Activated CD4-positive, alpha-beta T cell treated with anti-CD3 and anti-CD28 coated beads for 36 hours (primary cell): ENCODE results near the gene SLC29A2. TPM values are rescaled to one million over a fixed set of nuclear protein-coding genes. Genes with fewer than 3 reads are reported as not detected.

Source experiments
- ATAC-seq: fragments of 200-7000 bp; cut with Tn5 transposase; one replicate; pipeline ENCODE4 v1.10.0; 2021; ENCODE audit warnings: mild to moderate bottlenecking, moderate library complexity
- CTCF ChIA-PET: fragments of 350-600 bp; sonication (Branson Sonifier 250); formaldehyde crosslinking; loops from one replicate; lab custom pipeline; 2021; ENCODE audit warnings: antibody characterized with exemption; lab: Charles Lee
- POLR2A ChIA-PET: fragments of 350-600 bp; sonication (Branson Sonifier 250); formaldehyde crosslinking; loops from one replicate; lab custom pipeline; 2021; ENCODE audit warnings: antibody characterized with exemption, inconsistent platforms; lab: Charles Lee
- DNase-seq: peaks from one replicate; pipeline ENCODE4 v3.0.0-alpha.2; 2020
- H3K27ac Mint-ChIP-seq: one replicate; pipeline ENCODE4 v1.8.0; 2021; ENCODE audit warnings: mixed read lengths
- H3K27me3 Mint-ChIP-seq: one replicate; pipeline ENCODE4 v1.8.0; 2021; ENCODE audit warnings: mixed read lengths
- H3K36me3 Mint-ChIP-seq: one replicate; pipeline ENCODE4 v1.8.0; 2021; ENCODE audit warnings: low read depth, mixed read lengths
- H3K4me1 Mint-ChIP-seq: one replicate; pipeline ENCODE4 v1.8.0; 2021; ENCODE audit warnings: mixed read lengths
- H3K4me3 Mint-ChIP-seq: one replicate; pipeline ENCODE4 v1.8.0; 2021; ENCODE audit warnings: mild to moderate bottlenecking, moderate library complexity, mixed read lengths
- H3K9me3 Mint-ChIP-seq: one replicate; pipeline ENCODE4 v1.8.0; 2021; ENCODE audit warnings: low read depth, mixed read lengths
- intact Hi-C, 2 experiments: fragments of 100-400 bp; cut with DNase I in 1 of 2; cut with micrococcal nuclease in 1 of 2; formaldehyde crosslinking; loops; one replicate each; pipeline versions ENCODE4 v1.14.2 to v1.15.1; 2022 to 2024; cut with DNase I, micrococcal nuclease
- total RNA-seq, 2 experiments: library from RNA; stranded (reverse); gene quantifications; one replicate each; pipeline ENCODE4 v1.2.3, GENCODE V29; 2021

Gene SLC29A2
- total RNA-seq, 2 experiments from 2014 or later: 13.6 to 14.4 TPM

DNA sequence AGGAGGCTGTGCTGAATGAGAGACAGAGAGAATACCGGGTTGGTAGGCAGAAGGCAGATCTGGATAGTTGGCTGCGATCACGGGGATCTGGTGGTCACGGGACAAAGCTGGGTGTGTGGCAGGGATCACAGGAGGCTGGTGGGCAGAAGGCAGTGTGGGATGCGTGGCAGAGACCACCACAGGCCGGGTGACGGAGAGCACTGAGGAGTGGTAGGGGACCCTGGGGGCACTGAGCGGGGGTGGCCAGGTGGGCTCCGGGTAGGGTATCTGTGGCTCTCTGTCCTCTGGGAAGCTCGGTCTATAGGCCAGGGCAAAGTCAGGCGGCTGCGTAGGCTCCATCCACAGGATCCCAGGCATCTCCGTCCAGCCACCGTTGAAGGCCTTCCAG, 56.1 kb downstream of the SLC29A2 start:
- peaks cover 2% of the 10 kb centered on the region for H3K9me3 Mint-ChIP-seq
- H3K36me3 Mint-ChIP-seq: no peaks in the 10 kb centered on the region
- peaks cover 62% of the 10 kb centered on the region for H3K4me1 Mint-ChIP-seq
- H3K4me3 Mint-ChIP-seq: no peak overlapping the region
- no peak for ATAC-seq
- ChIA-PET POLR2A (no interaction called here), CTCF (no interaction called here)
- DNase-seq: no peak
- no peaks in the 10 kb centered on the region for H3K27me3 Mint-ChIP-seq
- no peak overlapping the region for H3K27ac Mint-ChIP-seq
- intact Hi-C loops: no loop called here

DNA sequence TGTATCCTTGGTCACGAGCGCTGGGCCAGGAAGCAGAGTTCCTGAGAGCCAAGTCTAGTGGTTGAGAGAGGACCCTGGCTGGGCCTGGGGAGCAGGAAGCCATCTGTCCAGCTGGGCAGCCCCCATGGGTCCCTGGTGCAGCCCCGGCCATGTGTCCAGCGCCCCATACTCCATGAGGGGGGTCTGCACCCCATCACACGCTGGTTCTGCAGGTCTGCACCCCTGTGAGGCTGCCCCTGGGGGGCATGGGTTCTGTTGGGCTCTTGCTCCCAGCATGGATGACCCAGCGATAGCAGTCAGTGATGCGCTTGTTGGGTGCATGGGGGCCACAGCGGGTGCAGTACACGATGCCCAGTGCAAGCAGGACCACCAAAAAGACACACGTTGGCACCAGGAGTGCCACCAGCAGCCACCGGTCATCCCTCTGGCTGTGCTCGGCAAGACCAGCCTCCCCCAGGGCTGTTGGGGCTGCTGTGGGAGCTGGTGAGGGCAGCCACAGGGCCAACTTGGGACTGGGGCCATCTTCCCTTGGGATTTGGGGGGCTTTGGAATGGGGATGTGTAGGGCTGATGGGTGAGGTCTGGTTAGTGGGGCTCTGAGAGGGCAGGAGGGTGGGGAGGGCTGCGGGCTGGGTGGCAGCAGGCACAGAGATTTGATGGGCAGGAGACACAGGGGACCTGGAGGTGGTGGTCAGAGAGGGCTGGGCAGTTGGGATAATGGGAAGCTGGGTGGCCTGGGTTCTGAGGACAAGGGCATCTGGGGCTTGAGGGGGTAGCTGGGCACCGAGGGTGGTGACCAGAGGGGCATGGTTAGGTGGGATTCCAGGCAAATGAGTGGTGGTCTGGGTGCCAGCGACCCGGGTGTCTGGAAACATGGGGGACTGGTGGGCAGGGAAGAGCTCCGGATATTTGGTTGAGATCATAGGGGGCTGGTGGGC, 56.7 kb downstream of the SLC29A2 start:
- DNase-seq (no peak), ATAC-seq (no peak)
- Mint-ChIP-seq H3K36me3 (no peaks in the 10 kb centered on the region), H3K4me1 (peaks cover 60% of the 10 kb centered on the region), H3K27me3 (no peaks in the 10 kb centered on the region), H3K9me3 (no peaks in the 10 kb centered on the region), H3K27ac (no peak overlapping the region), H3K4me3 (no peak overlapping the region)
- CTCF ChIA-PET: no interaction called here
- POLR2A ChIA-PET: no interaction called here
- intact Hi-C loops: no loop called here

DNA sequence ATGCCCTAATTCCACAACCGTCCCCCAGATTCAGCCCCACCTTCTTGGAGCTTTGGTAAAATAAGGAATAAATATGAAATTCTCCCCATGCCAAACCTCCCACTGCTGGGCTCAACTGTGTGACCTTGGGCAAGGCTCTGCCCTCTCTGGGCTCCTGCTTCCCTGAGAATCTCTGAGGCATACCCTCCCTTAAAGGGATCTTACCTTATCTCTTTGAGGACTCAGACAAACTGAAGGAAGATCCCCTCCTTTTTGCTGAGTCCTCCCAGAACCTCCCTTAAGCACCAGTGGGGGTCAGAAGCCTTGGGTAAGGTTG, 57.4 kb downstream of the SLC29A2 start:
- CTCF ChIA-PET: interaction anchor here (0.6 to 6.4 kb wide), 2 partner anchors 14 to 71 kb away, joined by 4 to 34 read pairs; no protein-coding TSS in a partner anchor
- Mint-ChIP-seq H3K9me3 (no peaks in the 10 kb centered on the region), H3K27ac (peak overlapping the region; percentile 42), H3K4me1 (peaks cover 54% of the 10 kb centered on the region), H3K4me3 (no peak overlapping the region), H3K27me3 (no peaks in the 10 kb centered on the region), H3K36me3 (no peaks in the 10 kb centered on the region)
- POLR2A ChIA-PET: no interaction called here
- DNase-seq: no peak
- ATAC-seq: no peak
- intact Hi-C loops: no loop called here

DNA sequence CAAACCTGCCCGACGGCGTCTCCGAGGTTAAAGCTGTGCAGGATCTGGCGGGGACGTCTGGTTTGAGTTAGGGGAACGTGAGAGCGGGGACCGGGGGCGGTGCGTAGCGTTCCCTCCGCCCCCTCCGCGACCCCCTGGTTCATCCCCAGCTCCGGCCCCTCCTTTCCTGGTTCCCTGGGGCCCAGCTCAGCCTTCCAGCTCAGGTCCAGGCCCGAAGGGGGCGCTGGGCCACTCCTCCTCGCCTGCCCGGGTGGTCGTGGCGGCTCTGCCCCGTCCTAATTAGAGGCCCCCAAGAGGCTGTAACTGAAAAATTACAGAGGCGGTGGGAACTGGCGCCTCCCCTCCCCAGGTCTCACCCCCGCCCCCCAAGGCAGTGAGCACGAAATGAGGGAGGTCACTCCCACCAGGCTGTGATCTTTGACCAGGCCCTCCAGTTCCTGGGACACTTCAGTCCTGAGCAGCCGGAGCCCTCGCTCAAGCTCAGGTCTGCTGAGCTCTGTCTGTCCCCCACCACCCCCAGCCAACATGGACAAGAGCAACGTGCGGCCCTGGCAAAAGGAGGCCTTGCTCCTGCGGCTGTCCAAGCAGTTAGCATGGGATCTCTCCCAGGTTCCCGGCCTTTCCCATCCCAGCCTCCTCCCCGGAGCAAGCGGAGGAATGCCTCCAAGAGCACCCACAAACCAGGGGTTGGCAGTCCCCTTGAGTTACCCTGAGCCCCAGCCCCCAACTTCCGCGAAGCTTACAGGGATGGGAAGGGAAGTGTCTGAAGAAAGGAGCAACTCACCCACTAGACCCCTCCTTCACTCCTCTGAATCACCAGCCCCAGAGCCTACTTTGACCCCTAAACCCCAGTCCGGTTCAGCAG, 58.0 kb downstream of the SLC29A2 start:
- H3K27ac Mint-ChIP-seq: peak overlapping the region; percentile 42
- POLR2A ChIA-PET: interaction anchor here (1.4 kb wide), 1 partner anchor 22 kb away, joined by 3 read pairs; the partner anchor contains the start of gene TMEM151A

DNA sequence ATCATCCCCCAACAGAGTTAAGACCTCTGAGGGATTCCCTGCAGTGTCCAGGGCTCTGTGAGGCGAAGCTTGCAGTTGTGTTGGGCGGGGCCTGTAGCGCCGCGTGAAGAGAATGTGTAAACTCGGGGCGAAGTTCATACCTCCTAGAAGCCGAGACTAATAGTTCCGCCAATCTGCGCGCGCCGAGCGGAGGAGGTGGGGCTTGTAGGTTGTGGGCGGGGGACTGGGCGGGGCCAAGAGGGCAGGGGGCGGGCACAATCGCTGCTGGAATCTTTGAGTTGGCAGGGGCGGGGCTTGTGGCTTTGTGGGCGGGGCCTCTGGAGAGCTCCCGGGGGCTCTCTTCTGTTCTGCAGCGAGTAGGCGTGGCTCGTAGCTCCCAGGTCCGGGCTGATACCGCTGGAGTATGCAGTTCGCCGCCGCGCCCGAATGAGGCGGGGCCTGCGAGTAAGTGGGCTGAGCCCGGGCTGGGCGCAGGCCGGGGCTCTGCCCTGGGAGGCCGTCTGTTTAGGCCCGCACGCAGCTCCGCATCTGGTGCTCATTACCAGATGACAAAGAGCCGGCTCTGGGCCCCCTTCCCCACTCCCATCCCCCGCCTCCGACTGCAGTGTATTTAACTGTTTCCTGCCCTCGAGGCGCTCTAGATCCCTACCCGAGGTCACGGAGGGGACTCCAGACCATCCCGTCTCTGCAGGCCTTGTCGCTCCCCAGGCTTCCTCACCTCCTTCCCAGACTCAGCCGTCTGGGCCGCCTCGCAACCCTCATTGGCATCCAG, 58.8 kb downstream of the SLC29A2 start:
- Mint-ChIP-seq H3K27ac (peak overlapping the region; percentile 90), H3K9me3 (no peaks in the 10 kb centered on the region), H3K27me3 (no peaks in the 10 kb centered on the region), H3K36me3 (no peaks in the 10 kb centered on the region), H3K4me3 (peak overlapping the region; percentile 79), H3K4me1 (peaks cover 39% of the 10 kb centered on the region)
- DNase-seq (peak; percentile 97), ATAC-seq (peak; percentile 65)
- intact Hi-C loops: loop anchor here (1.0 kb wide), 19 partner anchors 16 to 531 kb away; partner anchors contain the start of genes DPP3 (in 2 of the 2), YIF1A (in 2 of the 2), ACTN3 (in 1 of the 2) and B4GAT1 (in 1 of the 2)
- ChIA-PET CTCF (interaction anchor here (0.5 to 6.4 kb wide), 19 partner anchors 9 to 586 kb away, joined by 3 to 34 read pairs (median 6); partner anchors contain the start of genes BRMS1, CCDC85B, TMEM151A and YIF1A), POLR2A (interaction anchor here (0.6 to 1.6 kb wide), 5 partner anchors 21 to 325 kb away, joined by 3 to 4 read pairs (median 3); partner anchors contain the start of genes RBM4, TMEM151A and YIF1A)

More for the DNA sequence above, 58.0 kb downstream of the SLC29A2 start:
- Mint-ChIP-seq H3K36me3 (no peaks in the 10 kb centered on the region), H3K9me3 (no peaks in the 10 kb centered on the region), H3K4me1 (peaks cover 48% of the 10 kb centered on the region), H3K27me3 (no peaks in the 10 kb centered on the region), H3K4me3 (peak overlapping the region; percentile 79)
- intact Hi-C loops: no loop called here
- ATAC-seq: no peak
- no peak for DNase-seq
- CTCF ChIA-PET: interaction anchor here (0.6 to 6.4 kb wide), 11 partner anchors 8 to 423 kb away, joined by 3 to 34 read pairs (median 10); partner anchors contain the start of genes BRMS1, CCDC85B, TMEM151A and YIF1A

Other genes with a start within 250 kb of the SLC29A2 start
- gene KLC2, start 114.1 kb downstream of the SLC29A2 start, total RNA-seq: 10 to 100 TPM; 28.2 to 29.4 TPM
- gene RAB1B, start 103.1 kb downstream of the SLC29A2 start, total RNA-seq: 100 to 1,000 TPM; 114 to 147 TPM
- gene CNIH2, start 93.6 kb downstream of the SLC29A2 start, total RNA-seq: 1 to 10 TPM; 1.3 to 1.6 TPM
- 10 to 100 TPM; 47.5 to 49.8 TPM for gene YIF1A, start 82.6 kb downstream of the SLC29A2 start, total RNA-seq
- not detected for gene TMEM151A, start 79.9 kb downstream of the SLC29A2 start, total RNA-seq
- gene CD248, start 54.7 kb downstream of the SLC29A2 start, total RNA-seq: under 1 TPM; 0.23 to 0.26 TPM
- 1 to 10 TPM; 1.5 to 1.6 TPM for gene RIN1, start 35.3 kb downstream of the SLC29A2 start, total RNA-seq
- 10 to 100 TPM; 29.2 to 30.2 TPM for gene BRMS1, start 26.7 kb downstream of the SLC29A2 start, total RNA-seq
- gene B4GAT1, start 24.1 kb downstream of the SLC29A2 start, total RNA-seq: 1 to 10 TPM; 6.0 to 8.5 TPM
- under 1 TPM; 0.07 TPM for gene NPAS4, start 49.3 kb upstream of the SLC29A2 start, total RNA-seq
- gene MRPL11, start 67.1 kb upstream of the SLC29A2 start, total RNA-seq: 100 to 1,000 TPM; 115 to 120 TPM
- 1 to 10 TPM; 5.7 to 7.0 TPM for gene PELI3, start 95.1 kb upstream of the SLC29A2 start, total RNA-seq
- gene DPP3, start 108.7 kb upstream of the SLC29A2 start, total RNA-seq: 10 to 100 TPM; 87.1 to 91.9 TPM
- 10 to 100 TPM in 1 of 2 experiments, 1 to 10 TPM in 1; 9.4 to 10.7 TPM for gene BBS1, start 138.9 kb upstream of the SLC29A2 start, total RNA-seq
- gene ZDHHC24, start 174.3 kb upstream of the SLC29A2 start, total RNA-seq: 10 to 100 TPM in 1 of 2 experiments, 1 to 10 TPM in 1; 9.7 to 11.3 TPM
- gene ACTN3, start 175.1 kb upstream of the SLC29A2 start, total RNA-seq: under 1 TPM; 0.26 to 0.27 TPM
- 1 to 10 TPM; 1.3 to 2.0 TPM for gene CTSF, start 196.8 kb upstream of the SLC29A2 start, total RNA-seq
- gene CCDC87, start 221.3 kb upstream of the SLC29A2 start, total RNA-seq: under 1 TPM; 0.09 to 0.14 TPM
- 10 to 100 TPM; 16.3 to 24.0 TPM for gene CCS, start 221.4 kb upstream of the SLC29A2 start, total RNA-seq
- gene RBM14, start 244.9 kb upstream of the SLC29A2 start, total RNA-seq: 100 to 1,000 TPM; 122 to 137 TPM